SU-DHL-6 (cell line): ENCODE measurements around the gene CST8.

ENCODE experiments used
- H2AFZ ChIP-seq: fragments of 200-600 bp; sonication (generic); 2 replicates; pipeline ENCODE4 v1.6.1; 2014; ENCODE audit warnings: low read depth, mild to moderate bottlenecking, moderate library complexity, mixed read lengths, antibody characterized with exemption, low read length; ENCODE audit not compliant: severe bottlenecking
- H3F3A ChIP-seq: fragments of 200-600 bp; shearing (Covaris generic); 2 replicates; pipeline ENCODE4 v1.6.0; 2016; ENCODE audit warnings: antibody characterized with exemption, mild to moderate bottlenecking; ENCODE audit not compliant: insufficient read depth
- H3K27ac ChIP-seq: fragments of 200-600 bp; sonication (generic); 2 replicates; pipeline ENCODE4 v1.5.1; 2016; ENCODE audit warnings: low read depth, mild to moderate bottlenecking, low read length, moderate library complexity, mixed read lengths
- H3K27me3 ChIP-seq: fragments of 200-600 bp; sonication (generic), shearing (Covaris generic); 2 replicates; pipeline ENCODE4 v1.6.0; 2014; ENCODE audit warnings: mild to moderate bottlenecking, low read length
- H3K36me3 ChIP-seq: fragments of 200-600 bp; sonication (generic); 2 replicates; pipeline ENCODE4 v1.6.1; 2014; ENCODE audit warnings: mild to moderate bottlenecking, low read length, mixed read lengths
- H3K4me2 ChIP-seq: fragments of 300-600, 200-600 bp; shearing (Covaris generic), sonication (generic); 2 replicates; pipeline ENCODE4 v1.6.0; 2014; ENCODE audit warnings: low read length, low read depth, mild to moderate bottlenecking; ENCODE audit not compliant: poor library complexity, severe bottlenecking
- H3K4me3 ChIP-seq: fragments of 200-600 bp; sonication (generic); 2 replicates; pipeline ENCODE4 v1.5.1; 2014; ENCODE audit warnings: antibody characterized with exemption, low read length, mild to moderate bottlenecking, mixed read lengths; ENCODE audit not compliant: insufficient read depth, poor library complexity, severe bottlenecking
- H3K79me2 ChIP-seq: fragments of 200-600 bp; sonication (generic); 2 replicates; pipeline ENCODE4 v1.6.1; 2014; ENCODE audit warnings: mild to moderate bottlenecking, low read length, moderate library complexity; ENCODE audit not compliant: insufficient read depth
- H3K9ac ChIP-seq: fragments of 200-600 bp; sonication (generic); 2 replicates; pipeline ENCODE4 v1.7.0; 2014; ENCODE audit warnings: mild to moderate bottlenecking, low read length
- H3K9me2 ChIP-seq: fragments of 200-600 bp; sonication (generic); replicated peaks from 2 replicates; pipeline ENCODE4 v1.6.1; 2014; ENCODE audit warnings: low read length; ENCODE audit not compliant: insufficient read depth
- H3K9me3 ChIP-seq: fragments of 200-600 bp; sonication (generic); 2 replicates; pipeline ENCODE4 v1.6.1; 2014; ENCODE audit warnings: low read length, mixed read lengths; ENCODE audit not compliant: insufficient read depth
- H4K20me1 ChIP-seq: fragments of 200-600 bp; sonication (generic); 2 replicates; pipeline ENCODE4 v1.6.1; 2014; ENCODE audit warnings: low read depth, mild to moderate bottlenecking, antibody characterized with exemption, low read length, moderate library complexity, mixed read lengths
- EZH2phosphoT487 ChIP-seq: fragments of 200-600 bp; sonication (generic), shearing (Covaris generic); conservative IDR thresholded peaks from 2 replicates; pipeline ENCODE4 v1.6.1; 2018; ENCODE audit warnings: mild to moderate bottlenecking, antibody characterized with exemption, low read length, moderate library complexity, mixed read lengths
- TF ChIP-seq, protein P1 (sequence below): fragments of 200-600 bp; sonication (generic); IDR thresholded peaks from one replicate; pipeline ENCODE4 v1.5.1; 2017; ENCODE audit warnings: antibody characterized with exemption, mild to moderate bottlenecking, low read length, moderate library complexity; ENCODE audit not compliant: insufficient read depth, poor library complexity, severe bottlenecking

CST8 gene

DNA sequence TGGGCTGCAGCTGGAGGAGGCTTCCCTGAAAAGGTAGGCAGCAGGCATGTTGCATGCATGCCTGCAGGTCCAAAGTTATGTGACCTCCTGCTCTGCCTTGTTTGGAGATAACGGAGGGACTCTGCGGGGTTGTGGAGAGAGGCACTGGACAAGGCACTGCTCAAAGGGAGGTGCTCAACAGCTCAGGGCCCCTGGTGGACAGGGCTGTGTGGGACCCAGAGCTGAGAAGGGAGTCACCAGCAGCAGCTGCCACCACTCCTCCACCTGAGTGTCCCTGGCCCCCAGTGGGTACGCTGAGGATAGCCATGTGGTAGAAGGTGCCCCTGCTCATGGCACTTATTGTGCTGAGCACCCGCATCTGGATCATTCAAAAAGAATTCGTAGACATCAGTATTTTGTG is 15.5 kb upstream of the CST8 start:
- no peak overlapping the region for H3K4me2 ChIP-seq
- no peaks in the 10 kb centered on the region for H3K27me3 ChIP-seq
- H3K9ac ChIP-seq = no peak overlapping the region
- H3K4me3 ChIP-seq = no peak overlapping the region
- no peak overlapping the region for H2AFZ ChIP-seq
- no peaks in the 10 kb centered on the region for H3K36me3 ChIP-seq
- no peaks in the 10 kb centered on the region for H3K79me2 ChIP-seq
- no peaks in the 10 kb centered on the region for H3K9me3 ChIP-seq
- H4K20me1 ChIP-seq = no peaks in the 10 kb centered on the region
- H3F3A ChIP-seq = no peaks in the 10 kb centered on the region
- H3K27ac ChIP-seq = no peak overlapping the region
- H3K9me2 ChIP-seq = no peaks in the 10 kb centered on the region
- TF ChIP-seq, protein P1, sequence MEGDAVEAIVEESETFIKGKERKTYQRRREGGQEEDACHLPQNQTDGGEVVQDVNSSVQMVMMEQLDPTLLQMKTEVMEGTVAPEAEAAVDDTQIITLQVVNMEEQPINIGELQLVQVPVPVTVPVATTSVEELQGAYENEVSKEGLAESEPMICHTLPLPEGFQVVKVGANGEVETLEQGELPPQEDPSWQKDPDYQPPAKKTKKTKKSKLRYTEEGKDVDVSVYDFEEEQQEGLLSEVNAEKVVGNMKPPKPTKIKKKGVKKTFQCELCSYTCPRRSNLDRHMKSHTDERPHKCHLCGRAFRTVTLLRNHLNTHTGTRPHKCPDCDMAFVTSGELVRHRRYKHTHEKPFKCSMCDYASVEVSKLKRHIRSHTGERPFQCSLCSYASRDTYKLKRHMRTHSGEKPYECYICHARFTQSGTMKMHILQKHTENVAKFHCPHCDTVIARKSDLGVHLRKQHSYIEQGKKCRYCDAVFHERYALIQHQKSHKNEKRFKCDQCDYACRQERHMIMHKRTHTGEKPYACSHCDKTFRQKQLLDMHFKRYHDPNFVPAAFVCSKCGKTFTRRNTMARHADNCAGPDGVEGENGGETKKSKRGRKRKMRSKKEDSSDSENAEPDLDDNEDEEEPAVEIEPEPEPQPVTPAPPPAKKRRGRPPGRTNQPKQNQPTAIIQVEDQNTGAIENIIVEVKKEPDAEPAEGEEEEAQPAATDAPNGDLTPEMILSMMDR = no peak
- no peak for TF ChIP-seq EZH2phosphoT487

DNA sequence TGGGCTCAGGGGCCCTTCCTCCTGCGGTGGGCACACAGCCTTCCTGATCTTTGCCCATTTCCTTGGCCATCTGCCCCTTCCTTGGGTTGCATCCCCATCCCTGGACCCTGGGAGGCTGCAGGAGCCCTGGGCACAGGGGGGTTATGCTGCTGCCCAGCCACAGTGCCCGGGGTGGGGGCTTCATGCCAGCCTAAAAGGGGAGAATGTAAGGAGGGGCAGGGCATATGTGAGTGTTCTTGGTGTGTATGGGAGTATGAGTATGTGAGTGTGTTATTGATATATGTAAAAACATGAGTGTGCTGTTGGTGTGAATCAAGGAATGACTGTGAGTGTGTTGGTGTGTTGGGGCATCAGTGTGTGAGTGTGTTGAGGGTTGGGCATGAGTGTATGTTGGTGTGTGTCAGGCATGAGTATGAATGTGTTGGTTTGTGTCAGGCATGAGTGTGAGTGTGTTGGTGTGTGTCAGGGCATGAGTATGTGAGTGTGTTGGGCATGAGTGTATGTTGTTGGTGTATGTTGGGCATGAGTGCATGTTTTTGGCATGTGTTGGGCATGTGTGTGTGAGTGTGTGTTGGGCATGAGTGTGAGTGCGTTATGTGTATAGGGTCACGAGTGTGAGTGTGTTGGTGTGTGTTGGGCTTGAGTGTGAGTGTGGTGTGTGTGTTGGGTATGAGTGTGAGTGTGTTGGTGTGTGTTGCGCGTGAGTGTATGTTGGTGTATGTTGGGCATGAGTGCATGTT is 14.7 kb upstream of the CST8 start:
- no peaks in the 10 kb centered on the region for H3K27me3 ChIP-seq
- H2AFZ ChIP-seq = no peak overlapping the region
- no peaks in the 10 kb centered on the region for H4K20me1 ChIP-seq
- no peak overlapping the region for H3K4me2 ChIP-seq
- no peaks in the 10 kb centered on the region for H3K9me3 ChIP-seq
- H3K36me3 ChIP-seq = no peaks in the 10 kb centered on the region
- H3F3A ChIP-seq = no peaks in the 10 kb centered on the region
- H3K9ac ChIP-seq = no peak overlapping the region
- no peaks in the 10 kb centered on the region for H3K9me2 ChIP-seq
- no peak overlapping the region for H3K4me3 ChIP-seq
- no peak overlapping the region for H3K27ac ChIP-seq
- H3K79me2 ChIP-seq = no peaks in the 10 kb centered on the region
- no peak for TF ChIP-seq EZH2phosphoT487
- TF ChIP-seq, protein P1 = no peak

DNA sequence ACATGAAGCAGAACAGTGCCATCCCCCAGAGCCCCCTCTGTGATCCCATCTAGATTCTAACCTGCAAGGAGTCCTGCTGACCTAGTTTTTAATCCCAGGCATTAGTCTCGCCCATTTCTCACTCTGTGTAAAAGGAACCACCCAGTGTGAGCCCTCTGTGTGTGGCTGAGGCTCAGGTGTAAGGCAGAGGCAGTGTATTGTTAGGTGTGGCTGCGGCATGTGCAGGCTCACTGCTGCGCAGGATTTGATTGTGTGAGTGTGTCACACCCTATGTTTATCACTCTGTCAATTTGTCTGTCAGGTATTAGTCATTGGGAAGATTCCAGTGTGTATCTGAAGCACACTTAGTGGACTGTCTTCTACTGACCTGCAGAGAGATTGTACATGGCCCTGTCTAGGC is 13.7 kb upstream of the CST8 start:
- Histone ChIP-seq H4K20me1 (no peaks in the 10 kb centered on the region), H3K79me2 (no peaks in the 10 kb centered on the region), H3F3A (no peaks in the 10 kb centered on the region), H3K9me2 (no peaks in the 10 kb centered on the region), H3K4me2 (no peak overlapping the region), H3K27ac (no peak overlapping the region), H3K4me3 (no peak overlapping the region), H3K27me3 (no peaks in the 10 kb centered on the region), H2AFZ (no peak overlapping the region), H3K36me3 (no peaks in the 10 kb centered on the region), H3K9ac (no peak overlapping the region), H3K9me3 (no peaks in the 10 kb centered on the region)
- TF ChIP-seq EZH2phosphoT487 = no peak
- TF ChIP-seq, protein P1 = no peak
